ENCODE measurements around the gene KRTAP5-6. TPM values are rescaled to one million over a fixed set of nuclear protein-coding genes. Genes with fewer than 3 reads are reported as not detected.

KRTAP5-6 gene
- total RNA-seq, 4 donors from 2014 or later, result not detected

- Histone ChIP-seq H3K9me3 (no peaks in the 10 kb centered on the region), H3K36me3 (no peaks in the 10 kb centered on the region), H3K4me1 (peaks cover 5 to 7% of the 10 kb centered on the region in 2 donors), H3K27ac (no peak overlapping the region), H3K4me3 (no peak overlapping the region), H3K27me3 (no peaks in the 10 kb centered on the region)
- TF ChIP-seq POLR2A (IDR thresholded peaks at IDR 0.05) (no peak), CTCF (IDR thresholded peaks at IDR 0.05 in 4 of 5, conservative IDR thresholded peaks at IDR 0.05 in 1 of 5) (no peak)
- intact Hi-C loops (cut with DNase I; ENCODE audit: low total_unique reads), result loop anchor here (1.0 to 5.0 kb wide), 2 partner anchors 43 to 137 kb away; no protein-coding TSS in a partner anchor
- ATAC-seq (no peak), DNase-seq (no peak)
- in situ Hi-C loops (cut with MboI; ENCODE audit: low sequenced_read_pairs in 4 of 4), result loop anchor here (5.0 to 25.0 kb wide), 6 partner anchors 127 to 467 kb away; partner anchors contain the start of genes INS (in 1 of the 4) and TH (in 1 of the 4)
Measured at GRCh38 chr11:1694846-1695547, 2.0 kb upstream of the KRTAP5-6 start.

GRCh38 chr11:1695548-1696108 lies 1.4 kb upstream of the KRTAP5-6 start:
- no peak overlapping the region for H3K4me3 ChIP-seq
- TF ChIP-seq POLR2A (IDR thresholded peaks at IDR 0.05) (no peak), CTCF (IDR thresholded peaks at IDR 0.05 in 4 of 5, conservative IDR thresholded peaks at IDR 0.05 in 1 of 5) (no peak)
- no peaks in the 10 kb centered on the region for H3K27me3 ChIP-seq
- H3K4me1 ChIP-seq, result peaks cover 5 to 7% of the 10 kb centered on the region in 2 donors
- intact Hi-C loops (cut with DNase I; ENCODE audit: low total_unique reads), result no loop called here
- in situ Hi-C loops (cut with MboI; ENCODE audit: low sequenced_read_pairs in 4 of 4), result loop anchor here (5.0 to 25.0 kb wide), 6 partner anchors 127 to 467 kb away; partner anchors contain the start of genes INS (in 1 of the 4) and TH (in 1 of the 4)
- DNase-seq, result no peak
- H3K36me3 ChIP-seq, result no peaks in the 10 kb centered on the region
- H3K9me3 ChIP-seq, result no peaks in the 10 kb centered on the region
- H3K27ac ChIP-seq, result no peak overlapping the region
- ATAC-seq, result no peak

- Histone ChIP-seq H3K27ac (no peak overlapping the region), H3K36me3 (no peaks in the 10 kb centered on the region), H3K4me1 (no peaks in the 10 kb centered on the region), H3K27me3 (peaks cover 0 to 5% (median 0%) of the 10 kb centered on the region in 3 donors), H3K4me3 (no peak overlapping the region), H3K9me3 (no peaks in the 10 kb centered on the region)
- ATAC-seq, result no peak
- in situ Hi-C loops (cut with MboI; ENCODE audit: low sequenced_read_pairs in 4 of 4), result loop anchor here (5.0 to 25.0 kb wide), 6 partner anchors 123 to 463 kb away; partner anchors contain the start of genes INS (in 1 of the 4) and TH (in 1 of the 4)
- TF ChIP-seq POLR2A (IDR thresholded peaks at IDR 0.05), result no peak
- TF ChIP-seq CTCF (IDR thresholded peaks at IDR 0.05 in 4 of 5, conservative IDR thresholded peaks at IDR 0.05 in 1 of 5), result no peak
- DNase-seq, result no peak
- intact Hi-C loops (cut with DNase I; ENCODE audit: low total_unique reads), result no loop called here
Measured at GRCh38 chr11:1699771-1700170, 2.8 kb downstream of the KRTAP5-6 start.

GRCh38 chr11:1701091-1701807 lies 4.3 kb downstream of the KRTAP5-6 start:
- no peak overlapping the region for H3K4me3 ChIP-seq
- TF ChIP-seq CTCF (IDR thresholded peaks at IDR 0.05 in 4 of 5, conservative IDR thresholded peaks at IDR 0.05 in 1 of 5), result no peak
- no peak for TF ChIP-seq POLR2A (IDR thresholded peaks at IDR 0.05)
- peaks cover 0 to 5% (median 0%) of the 10 kb centered on the region in 3 donors for H3K27me3 ChIP-seq
- in situ Hi-C loops (cut with MboI; ENCODE audit: low sequenced_read_pairs in 4 of 4) (no loop called here), intact Hi-C loops (cut with DNase I; ENCODE audit: low total_unique reads) (no loop called here)
- H3K4me1 ChIP-seq, result peaks cover 0 to 4% of the 10 kb centered on the region in 2 donors
- H3K27ac ChIP-seq, result no peak overlapping the region
- DNase-seq (no peak), ATAC-seq (no peak)
- H3K9me3 ChIP-seq, result no peaks in the 10 kb centered on the region
- no peaks in the 10 kb centered on the region for H3K36me3 ChIP-seq

Measured in gastrocnemius medialis (tissue), 4 donors.